Frontal cortex (tissue), 4 donors: Measurements from ENCODE around the gene ASH1L. TPM values are rescaled to one million over a fixed set of nuclear protein-coding genes. Genes with fewer than 3 reads are reported as not detected.
"Not testable (repeated sequence)": the region's sequence is repeated elsewhere in the genome, so short reads cannot be mapped to it uniquely, and the experiment has no call there.

Experiments used
- DNase-seq, 2 donors: peaks; one replicate each; pipeline ENCODE4 v3.0.0; 2012; ENCODE audit warnings: low spot score in 2 of 2
- FAIRE-seq: peaks from 2 replicates; lab custom pipeline; 2012; peaks lifted over from hg19 to GRCh38; lab: Jason Lieb, UNC
- total RNA-seq: library from RNA; depleted of rRNA; stranded (reverse); fragments of >200 nt; gene quantifications from one replicate; pipeline ENCODE4 v1.2.3, GENCODE V29; 2014
- donor health status: control.
- donor health status: control.
- donor health status: control.

The ASH1L gene
- total RNA-seq, 1 donor from 2014 or later, result 56.7 TPM

DNA sequence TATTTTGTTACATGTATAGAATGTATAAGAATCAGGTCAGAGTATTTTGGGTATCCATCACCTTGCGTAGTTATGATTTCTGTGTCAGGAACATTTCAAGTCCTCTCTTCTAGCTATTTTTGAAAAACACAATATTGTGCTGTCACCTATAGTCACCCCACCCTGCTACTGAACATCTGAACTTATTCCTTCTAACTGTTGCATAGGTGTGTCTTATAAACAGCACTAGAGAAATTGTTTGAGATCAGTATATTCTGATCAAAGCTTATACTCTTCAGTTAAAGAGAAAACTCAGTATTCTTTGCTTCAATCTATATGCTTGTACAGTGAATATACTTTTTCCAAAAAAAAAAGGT lies 96.0 kb downstream of the ASH1L start:
- no peak for FAIRE-seq

GRCh38 chr1:155463865-155464650 lies 98.5 kb downstream of the ASH1L start:
- FAIRE-seq (no peak), DNase-seq (no peak)

More for the DNA sequence above, 96.0 kb downstream of the ASH1L start:
- DNase-seq, result no peak

DNA sequence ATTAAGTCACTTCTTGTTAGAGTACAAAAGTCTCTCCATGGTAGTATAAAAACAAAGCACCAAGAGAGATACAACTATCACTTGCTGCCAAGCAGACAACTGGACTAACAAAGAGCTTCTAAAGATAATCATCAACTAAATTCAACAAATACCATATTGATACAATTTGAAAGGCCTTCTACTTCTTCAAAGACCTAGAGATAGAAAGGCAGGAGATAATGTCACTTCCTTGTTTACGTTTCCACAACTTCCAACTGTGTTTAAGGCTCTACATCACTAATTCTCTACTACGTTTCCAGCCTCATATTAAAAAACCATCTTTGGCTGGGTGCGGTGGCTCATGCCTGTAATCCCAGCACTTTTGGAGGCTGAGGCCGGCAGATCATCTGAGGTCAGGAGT lies 104.5 kb downstream of the ASH1L start:
- FAIRE-seq (no peak), DNase-seq (no peak)

DNA sequence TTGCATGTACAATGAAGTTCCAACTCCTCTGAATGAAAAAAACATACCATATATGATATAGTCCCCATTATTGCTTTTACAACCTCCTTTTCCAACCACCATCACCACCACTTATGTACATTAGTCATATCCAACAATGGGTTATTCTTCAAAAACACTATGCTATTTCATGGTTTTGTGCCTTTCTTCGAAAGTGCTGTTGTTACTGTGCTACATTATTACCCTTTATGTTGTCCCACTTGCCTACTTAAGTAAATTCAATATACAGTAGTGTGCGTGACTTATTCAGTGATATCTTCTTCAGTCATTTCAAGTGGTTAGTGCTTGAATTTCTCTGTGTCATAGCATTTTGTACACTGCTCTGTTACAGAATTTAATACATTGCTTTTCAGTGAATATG lies 105.3 kb downstream of the ASH1L start:
- DNase-seq (no peak), FAIRE-seq (no peak)

- FAIRE-seq (no peak), DNase-seq (no peak)
Observed at GRCh38 chr1:155455588-155456195, 106.9 kb downstream of the ASH1L start.

DNA sequence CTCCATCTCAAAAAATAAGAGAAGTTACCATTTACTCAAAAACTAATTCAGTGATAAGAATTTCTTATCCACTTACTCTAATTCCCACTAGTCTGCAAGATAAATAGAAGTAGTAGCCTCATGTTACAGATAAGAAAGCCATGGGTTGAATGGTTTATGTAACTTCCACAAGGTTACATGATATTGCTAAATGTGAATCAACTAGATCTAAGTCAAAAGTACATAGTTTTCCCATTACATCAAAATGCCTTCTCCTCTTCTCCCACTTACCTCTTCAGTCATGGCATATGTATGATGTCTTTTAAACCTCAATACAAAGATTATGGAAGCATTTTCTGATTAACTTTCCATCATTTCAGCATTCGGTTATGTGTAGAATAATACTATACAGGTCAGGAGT lies 108.5 kb downstream of the ASH1L start:
- no peak for DNase-seq
- FAIRE-seq, result no peak

- DNase-seq (no peak), FAIRE-seq (no peak)
Observed at GRCh38 chr1:155453141-155453540, 109.5 kb downstream of the ASH1L start.

- DNase-seq (no peak), FAIRE-seq (no peak)
Observed at GRCh38 chr1:155451199-155451598, 111.4 kb downstream of the ASH1L start.

DNA sequence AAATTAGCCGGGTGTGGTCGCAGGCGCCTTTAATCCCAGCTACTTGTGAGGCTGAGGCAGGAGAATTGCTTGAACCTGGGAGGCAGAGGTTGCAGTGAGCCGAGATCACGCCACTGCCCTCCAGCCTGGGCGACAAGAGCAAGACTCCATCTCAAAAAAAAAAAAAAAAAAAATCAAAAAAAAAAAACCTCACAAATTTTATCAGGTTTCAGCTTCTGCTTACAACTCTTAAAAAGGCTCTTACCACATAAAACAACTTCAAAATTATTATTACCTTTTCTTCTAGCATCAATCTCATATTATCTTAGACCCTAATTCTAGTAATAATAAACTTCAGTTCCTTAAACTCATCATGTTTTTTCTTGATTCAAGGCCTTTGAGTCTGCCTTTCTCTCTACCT lies 120.2 kb downstream of the ASH1L start:
- FAIRE-seq, DNase-seq: not testable (repeated sequence)

- DNase-seq, result no peak
- no peak for FAIRE-seq
Observed at GRCh38 chr1:155437405-155437804, 125.2 kb downstream of the ASH1L start.

GRCh38 chr1:155433831-155434389 lies 128.7 kb downstream of the ASH1L start:
- FAIRE-seq, DNase-seq: not testable (repeated sequence)

DNA sequence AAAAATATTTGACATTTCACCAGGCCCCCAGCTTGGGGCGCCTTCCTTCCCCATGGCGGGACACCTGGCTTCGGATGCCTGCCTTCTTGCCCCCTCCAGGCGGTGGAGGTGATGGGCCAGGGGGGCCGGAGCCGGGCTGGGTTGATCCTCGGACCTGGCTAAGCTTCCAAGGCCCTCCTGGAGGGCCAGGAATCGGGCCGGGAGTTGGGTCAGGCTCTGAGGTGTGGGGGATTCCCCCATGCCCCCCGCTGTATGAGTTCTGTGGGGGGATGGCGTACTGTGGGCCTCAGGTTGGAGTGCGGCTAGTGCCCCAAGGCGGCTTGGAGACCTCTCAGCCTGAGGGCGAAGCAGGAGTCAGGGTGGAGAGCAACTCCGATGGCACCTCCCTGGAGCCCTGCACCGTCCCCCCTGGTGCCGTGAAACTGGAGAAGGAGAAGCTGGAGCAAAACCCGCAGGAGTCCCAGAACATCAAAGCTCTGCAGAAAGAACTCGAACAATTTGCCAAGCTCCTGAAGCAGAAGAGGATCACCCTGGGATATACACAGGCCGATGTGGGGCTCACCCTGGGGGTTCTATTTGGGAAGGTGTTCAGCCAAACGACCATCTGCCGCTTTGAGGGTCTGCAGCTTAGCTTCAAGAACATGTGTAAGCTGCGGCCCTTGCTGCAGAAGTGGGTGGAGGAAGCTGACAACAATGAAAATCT lies 129.3 kb downstream of the ASH1L start:
- not testable (repeated sequence) for FAIRE-seq, DNase-seq

DNA sequence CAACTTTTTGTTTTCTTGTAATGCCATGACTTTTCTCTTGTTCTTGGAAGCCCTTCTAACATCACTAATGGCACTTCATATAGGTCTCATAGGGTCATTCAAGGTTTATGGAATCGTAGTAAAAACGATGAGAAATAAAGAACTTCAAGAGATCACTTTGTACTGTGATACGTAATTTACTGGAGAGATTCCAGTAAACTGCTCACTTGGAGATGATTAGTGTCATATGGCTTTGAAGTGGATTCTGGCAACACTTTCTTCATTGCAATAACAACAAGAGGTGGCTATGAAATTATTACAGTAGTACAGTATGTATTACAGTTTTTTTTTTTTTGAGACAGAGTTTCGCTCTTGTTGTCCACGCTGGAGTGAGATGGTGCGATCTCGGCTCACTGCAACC lies 138.5 kb downstream of the ASH1L start:
- DNase-seq (no peak), FAIRE-seq (no peak)

- DNase-seq (no peak), FAIRE-seq (no peak)
Observed at GRCh38 chr1:155420788-155421187, 141.8 kb downstream of the ASH1L start.

DNA sequence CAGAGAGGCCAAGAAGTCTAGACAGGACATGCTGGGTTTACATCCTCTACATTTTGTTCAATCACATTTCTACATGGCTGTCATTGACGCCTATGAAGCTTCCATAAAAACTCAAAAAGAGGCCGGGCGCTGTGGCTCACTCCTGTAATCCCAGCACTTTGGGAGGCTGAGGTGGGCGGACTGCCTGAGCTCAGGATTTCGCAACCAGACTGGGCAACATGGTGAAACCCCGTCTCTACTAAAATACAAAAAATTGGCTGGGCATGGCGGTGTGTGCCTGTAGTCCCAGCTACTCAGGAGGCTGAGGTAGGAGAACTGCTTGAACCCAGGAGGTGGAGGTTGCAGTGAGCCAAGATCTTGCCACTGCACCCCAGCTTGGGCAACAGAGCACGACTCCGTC lies 150.8 kb downstream of the ASH1L start:
- not testable (repeated sequence) for DNase-seq, FAIRE-seq

GRCh38 chr1:155410931-155411330 lies 151.7 kb downstream of the ASH1L start:
- FAIRE-seq (no peak), DNase-seq (no peak)

- FAIRE-seq, result no peak
Observed at GRCh38 chr1:155396874-155397476, 165.6 kb downstream of the ASH1L start.

DNA sequence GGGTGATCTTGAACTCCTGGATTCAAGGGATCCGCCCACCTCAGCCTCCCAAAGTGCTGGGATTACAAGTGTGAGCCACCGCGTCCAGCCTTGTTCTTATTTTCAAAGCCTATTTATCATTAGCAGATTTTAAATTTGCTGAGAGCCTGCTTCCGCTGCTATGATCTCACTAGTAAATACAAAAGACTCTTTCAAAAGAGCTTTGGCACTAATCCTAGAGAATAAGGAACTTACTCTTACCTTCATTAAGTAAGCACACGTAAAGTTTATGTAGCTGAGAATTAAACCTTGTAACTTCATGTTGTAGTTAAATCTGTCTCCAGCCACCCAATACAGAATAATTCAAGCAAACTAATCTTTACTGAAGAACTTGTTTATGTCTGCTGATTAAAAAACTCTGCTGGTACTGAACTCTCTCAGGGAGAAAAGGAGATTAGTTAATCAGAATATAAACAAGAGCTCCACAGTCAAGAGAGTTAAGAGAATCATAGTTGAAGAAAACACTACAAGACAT lies 169.6 kb downstream of the ASH1L start:
- DNase-seq (no peak), FAIRE-seq (no peak)

More at GRCh38 chr1:155396874-155397476, 165.6 kb downstream of the ASH1L start:
- DNase-seq, result no peak

DNA sequence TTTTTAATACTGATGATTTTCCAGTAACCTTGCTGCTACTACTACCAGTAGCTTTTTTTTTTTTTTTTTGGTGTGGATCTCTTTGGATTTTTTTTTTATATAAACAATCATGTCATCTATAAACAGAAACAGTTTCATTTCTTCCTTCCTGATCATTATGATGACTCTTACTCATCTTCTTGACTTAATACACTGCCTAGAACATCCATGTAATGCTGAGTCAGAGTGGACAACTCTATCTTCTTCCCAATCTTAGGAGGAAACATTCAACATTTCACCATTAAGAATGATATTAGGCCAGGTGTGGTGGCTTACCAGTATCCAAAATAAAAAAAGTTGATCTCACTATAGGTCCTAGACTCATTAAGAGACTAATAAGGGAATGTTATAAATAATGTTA lies 172.8 kb downstream of the ASH1L start:
- DNase-seq (no peak), FAIRE-seq (no peak)

GRCh38 chr1:155385836-155386235 lies 176.8 kb downstream of the ASH1L start:
- FAIRE-seq, DNase-seq: not testable (repeated sequence)
